GM12873 (cell line): ENCODE results near the gene VWA3B.

Experiments
- CTCF ChIP-seq: IDR thresholded peaks from 2 replicates; pipeline ENCODE4 v1.5.1; 2012; ENCODE audit warnings: low read depth, mild to moderate bottlenecking, moderate library complexity, low read length, control low read depth; ENCODE audit not compliant: insufficient read depth; ENCODE audit errors: missing control alignments

Gene VWA3B

GRCh38 chr2:98142106-98142791 lies 55.3 kb downstream of the VWA3B start:
- TF ChIP-seq CTCF: no peak

GRCh38 chr2:98145070-98145469 lies 58.1 kb downstream of the VWA3B start:
- TF ChIP-seq CTCF: no peak

GRCh38 chr2:98148595-98149332 lies 61.8 kb downstream of the VWA3B start:
- TF ChIP-seq CTCF: no peak

GRCh38 chr2:98149333-98149697 lies 62.3 kb downstream of the VWA3B start:
- TF ChIP-seq CTCF: no peak

- TF ChIP-seq CTCF: no peak
These were observed 66.5 kb downstream of the VWA3B start for GRCh38 chr2:98153481-98153880.

GRCh38 chr2:98155291-98155690 lies 68.3 kb downstream of the VWA3B start:
- no peak for TF ChIP-seq CTCF

- TF ChIP-seq CTCF: no peak
These were observed 68.7 kb downstream of the VWA3B start for GRCh38 chr2:98155716-98156115.
